H9 (cell line): Measurements from ENCODE around the gene MAPKAPK3. TPM values are rescaled to one million over a fixed set of nuclear protein-coding genes. Genes with fewer than 3 reads are reported as not detected.

ENCODE experiments used
- DNase-seq: peaks from one replicate; pipeline ENCODE4 v3.0.0-alpha.2; 2017
- H2AFZ ChIP-seq: one replicate; pipeline ENCODE4 v1.6.1; 2013; ENCODE audit warnings: mild to moderate bottlenecking, low read length, control low read depth, moderate library complexity
- H2AK5ac ChIP-seq: 2 replicates; pipeline ENCODE4 v1.6.1; 2013; ENCODE audit warnings: low read length, control low read depth, mixed read lengths; ENCODE audit not compliant: insufficient read length
- H2BK120ac ChIP-seq: one replicate; pipeline ENCODE4 v1.6.1; 2013; ENCODE audit warnings: low read depth, mild to moderate bottlenecking, low read length, control low read depth, inconsistent platforms; ENCODE audit not compliant: poor library complexity, severe bottlenecking
- H2BK12ac ChIP-seq: 2 replicates; pipeline ENCODE4 v1.6.1; 2013; ENCODE audit warnings: low read length, control low read depth, mixed read lengths, low read depth; ENCODE audit not compliant: insufficient read length
- H2BK15ac ChIP-seq: 2 replicates; pipeline ENCODE4 v1.6.1; 2013; ENCODE audit warnings: low read depth, low read length, control low read depth
- H2BK20ac ChIP-seq: one replicate; pipeline ENCODE4 v1.6.1; 2013; ENCODE audit warnings: low read depth, mild to moderate bottlenecking, low read length, control low read depth, inconsistent platforms; ENCODE audit not compliant: poor library complexity, severe bottlenecking
- H2BK5ac ChIP-seq: 2 replicates; pipeline ENCODE4 v1.6.1; 2013; ENCODE audit warnings: low read length, control low read depth, mixed read lengths; ENCODE audit not compliant: insufficient read length
- H3K14ac ChIP-seq: 2 replicates; pipeline ENCODE4 v1.6.1; 2013; ENCODE audit warnings: low read length, control low read depth; ENCODE audit not compliant: insufficient read depth
- H3K18ac ChIP-seq: 2 replicates; pipeline ENCODE4 v1.6.1; 2013; ENCODE audit warnings: low read depth, mild to moderate bottlenecking, mixed read lengths, low read length, control low read depth; ENCODE audit not compliant: insufficient read length
- H3K23ac ChIP-seq: 2 replicates; pipeline ENCODE4 v1.6.1; 2013; ENCODE audit warnings: low read length, control low read depth, mixed read lengths, low read depth; ENCODE audit not compliant: insufficient read length
- H3K23me2 ChIP-seq: 2 replicates; pipeline ENCODE4 v1.6.1; 2013; ENCODE audit warnings: low read depth, mild to moderate bottlenecking, mixed read lengths, low read length, control low read depth; ENCODE audit not compliant: insufficient read length, poor library complexity, severe bottlenecking
- H3K27ac ChIP-seq: 2 replicates; pipeline ENCODE4 v1.5.1; 2013; ENCODE audit warnings: low read length, control low read depth, mixed read lengths, low read depth; ENCODE audit not compliant: insufficient read length
- H3K27me3 ChIP-seq: 2 replicates; pipeline ENCODE4 v1.6.1; 2013; ENCODE audit warnings: low read length, control low read depth, inconsistent platforms; ENCODE audit not compliant: insufficient read depth
- H3K4ac ChIP-seq: 2 replicates; pipeline ENCODE4 v1.6.1; 2013; ENCODE audit warnings: low read depth, mild to moderate bottlenecking, control low read depth, inconsistent platforms, low read length, moderate library complexity
- H3K4me1 ChIP-seq: 2 replicates; pipeline ENCODE4 v1.6.1; 2013; ENCODE audit warnings: low read length, control low read depth, inconsistent platforms; ENCODE audit not compliant: insufficient read depth
- H3K4me2 ChIP-seq: 2 replicates; pipeline ENCODE4 v1.6.1; 2013; ENCODE audit warnings: low read length, control low read depth, mixed read lengths; ENCODE audit not compliant: insufficient read length, insufficient read depth
- H3K56ac ChIP-seq: 2 replicates; pipeline ENCODE4 v1.6.1; 2013; ENCODE audit warnings: low read depth, mild to moderate bottlenecking, mixed read lengths, low read length, control low read depth; ENCODE audit not compliant: insufficient read length
- H3K79me1 ChIP-seq: 2 replicates; pipeline ENCODE4 v1.6.1; 2013; ENCODE audit warnings: low read depth, mild to moderate bottlenecking, moderate library complexity, low read length, control low read depth, inconsistent platforms; ENCODE audit not compliant: insufficient read depth, poor library complexity, severe bottlenecking
- H3K79me2 ChIP-seq: 2 replicates; pipeline ENCODE4 v1.6.1; 2013; ENCODE audit warnings: low read length, control low read depth, inconsistent platforms; ENCODE audit not compliant: insufficient read depth
- H3K9ac ChIP-seq: 2 replicates; pipeline ENCODE4 v1.6.1; 2013; ENCODE audit warnings: low read length, control low read depth, mixed read lengths; ENCODE audit not compliant: insufficient read length; ENCODE audit errors: extremely low read depth
- H3K9me3 ChIP-seq: one replicate; pipeline ENCODE4 v1.6.1; 2013; ENCODE audit warnings: low read depth, low read length, inconsistent platforms; ENCODE audit not compliant: control insufficient read depth
- H3T11ph ChIP-seq: one replicate; pipeline ENCODE4 v1.6.1; 2013; ENCODE audit warnings: mild to moderate bottlenecking, low read length, control low read depth, inconsistent platforms
- H4K20me1 ChIP-seq: one replicate; pipeline ENCODE4 v1.6.1; 2013; ENCODE audit not compliant: control insufficient read depth, insufficient read length, insufficient read depth
- H4K5ac ChIP-seq: 2 replicates; pipeline ENCODE4 v1.6.1; 2013; ENCODE audit warnings: low read depth, mild to moderate bottlenecking, mixed read lengths, low read length, control low read depth; ENCODE audit not compliant: insufficient read length
- H4K8ac ChIP-seq: replicated peaks from 2 replicates; pipeline ENCODE4 v1.6.1; 2013; ENCODE audit warnings: low read length, control low read depth, mixed read lengths, low read depth; ENCODE audit not compliant: insufficient read length
- H4K91ac ChIP-seq: 2 replicates; pipeline ENCODE4 v1.6.1; 2013; ENCODE audit warnings: low read depth, mild to moderate bottlenecking, moderate library complexity, mixed read lengths, low read length, control low read depth; ENCODE audit not compliant: insufficient read length
- H3K27ac Mint-ChIP-seq, 3 experiments: 2 replicates in 2 of 3; 3 replicates in 1 of 3; pipeline ENCODE4 v1.8.0; 2020 to 2021; ENCODE audit warnings: mixed read lengths in 3 of 3, mild to moderate bottlenecking in 1 of 3, moderate library complexity in 1 of 3
- H3K27me3 Mint-ChIP-seq: 2 replicates; pipeline ENCODE4 v1.8.0; 2021; ENCODE audit warnings: low read depth, mild to moderate bottlenecking, moderate library complexity, mixed read lengths
- H3K36me3 Mint-ChIP-seq, 3 experiments: 2 replicates in 2 of 3; 3 replicates in 1 of 3; pipeline ENCODE4 v1.8.0; 2020 to 2021; ENCODE audit warnings: low read depth in 3 of 3, mixed read lengths in 3 of 3; ENCODE audit not compliant: insufficient read depth in 1 of 3
- H3K4me1 Mint-ChIP-seq, 2 experiments: 2 replicates each; pipeline ENCODE4 v1.8.0; 2020; ENCODE audit warnings: mixed read lengths in 2 of 2
- H3K4me3 Mint-ChIP-seq, 2 experiments: 2 replicates in 1 of 2; 3 replicates in 1 of 2; pipeline ENCODE4 v1.8.0; 2020 to 2021; ENCODE audit warnings: mild to moderate bottlenecking in 2 of 2, mixed read lengths in 2 of 2, moderate library complexity in 1 of 2
- H3K9me3 Mint-ChIP-seq, 2 experiments: 2 replicates in 1 of 2; 3 replicates in 1 of 2; pipeline ENCODE4 v1.8.0; 2020; ENCODE audit warnings: mild to moderate bottlenecking in 2 of 2, mixed read lengths in 2 of 2, moderate library complexity in 1 of 2
- WGBS: extraction: QIAGEN DNeasy Blood & Tissue Kit; methylation state at CpG from one replicate; pipeline ENCODE4 v1.1.7; 2013; ENCODE audit warnings: missing lambda C conversion rate, low lambda C conversion rate, mixed read lengths; ENCODE audit not compliant: insufficient read length; ENCODE audit errors: extremely low coverage; 5-methylcytosine and 5-hydroxymethylcytosine counted together
- total RNA-seq: library from RNA; stranded (reverse); gene quantifications from 2 replicates; pipeline ENCODE4 v1.2.1, GENCODE V29; 2021
- TF ChIP-seq, protein P1 (sequence below): fragments of 200-600 bp; sonication (generic); conservative IDR thresholded peaks from 3 replicates; pipeline ENCODE4 v1.8.0; 2021; ENCODE audit warnings: antibody characterized with exemption, mild to moderate bottlenecking

Gene MAPKAPK3
- total RNA-seq, 1 experiment from 2014 or later = 57.9 TPM

DNA sequence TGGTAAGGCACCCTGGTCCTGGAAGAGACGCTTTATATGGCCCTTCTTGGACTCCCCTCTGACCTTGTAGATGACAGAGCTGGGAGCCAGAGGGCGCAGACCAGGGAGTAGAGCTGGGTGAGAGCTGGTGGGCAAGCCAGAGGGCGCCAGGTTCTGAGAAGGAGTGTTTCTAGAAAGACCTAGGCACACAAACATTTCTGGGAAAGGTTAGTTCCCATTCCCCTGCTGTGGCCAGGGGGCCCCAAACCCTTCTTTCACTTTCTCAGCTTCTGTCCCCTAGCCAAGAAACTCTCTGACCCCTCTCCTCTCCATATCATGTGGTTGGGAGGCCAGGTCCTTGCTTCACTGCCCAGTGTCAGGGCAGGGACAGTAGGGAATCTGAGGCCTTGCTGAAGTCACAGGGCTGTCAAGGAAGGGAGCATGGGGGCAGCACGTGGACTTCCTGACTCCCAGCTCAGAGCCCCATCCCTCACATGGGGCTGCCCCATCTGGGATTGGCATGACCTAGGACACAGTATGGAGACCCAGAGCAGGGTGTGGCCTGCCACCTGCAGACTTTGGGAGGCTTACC lies 44.1 kb upstream of the MAPKAPK3 start:
- Histone ChIP-seq H3K4me1 (no peaks in the 10 kb centered on the region), H2AK5ac (no peak overlapping the region), H3K23ac (no peak overlapping the region), H2BK20ac (no peak overlapping the region), H4K20me1 (no peaks in the 10 kb centered on the region), H4K8ac (no peak overlapping the region), H3K23me2 (peaks cover 2% of the 10 kb centered on the region), H3K9ac (no peak overlapping the region), H3K18ac (no peak overlapping the region), H3K79me2 (no peaks in the 10 kb centered on the region), H2BK15ac (no peak overlapping the region), H3K4me2 (no peak overlapping the region), H3K56ac (no peak overlapping the region), H4K91ac (no peak overlapping the region), H2BK120ac (no peak overlapping the region), H2AFZ (no peak overlapping the region), H2BK5ac (no peak overlapping the region), H3K9me3 (no peaks in the 10 kb centered on the region), H3K79me1 (no peaks in the 10 kb centered on the region), H3K14ac (no peak overlapping the region), H3T11ph (no peak overlapping the region), H3K27ac (no peak overlapping the region), H3K27me3 (no peaks in the 10 kb centered on the region), H4K5ac (no peak overlapping the region), H3K4ac (no peak overlapping the region), H2BK12ac (no peak overlapping the region)
- H3K4me3 Mint-ChIP-seq = no peak overlapping the region; a peak in 1 of 5 replicates
- WGBS = no CpG with 5 or more reads among the region's 4 CpGs
- TF ChIP-seq, protein P1, sequence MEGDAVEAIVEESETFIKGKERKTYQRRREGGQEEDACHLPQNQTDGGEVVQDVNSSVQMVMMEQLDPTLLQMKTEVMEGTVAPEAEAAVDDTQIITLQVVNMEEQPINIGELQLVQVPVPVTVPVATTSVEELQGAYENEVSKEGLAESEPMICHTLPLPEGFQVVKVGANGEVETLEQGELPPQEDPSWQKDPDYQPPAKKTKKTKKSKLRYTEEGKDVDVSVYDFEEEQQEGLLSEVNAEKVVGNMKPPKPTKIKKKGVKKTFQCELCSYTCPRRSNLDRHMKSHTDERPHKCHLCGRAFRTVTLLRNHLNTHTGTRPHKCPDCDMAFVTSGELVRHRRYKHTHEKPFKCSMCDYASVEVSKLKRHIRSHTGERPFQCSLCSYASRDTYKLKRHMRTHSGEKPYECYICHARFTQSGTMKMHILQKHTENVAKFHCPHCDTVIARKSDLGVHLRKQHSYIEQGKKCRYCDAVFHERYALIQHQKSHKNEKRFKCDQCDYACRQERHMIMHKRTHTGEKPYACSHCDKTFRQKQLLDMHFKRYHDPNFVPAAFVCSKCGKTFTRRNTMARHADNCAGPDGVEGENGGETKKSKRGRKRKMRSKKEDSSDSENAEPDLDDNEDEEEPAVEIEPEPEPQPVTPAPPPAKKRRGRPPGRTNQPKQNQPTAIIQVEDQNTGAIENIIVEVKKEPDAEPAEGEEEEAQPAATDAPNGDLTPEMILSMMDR = no peak
- no peaks in the 10 kb centered on the region for H3K27me3 Mint-ChIP-seq
- DNase-seq = no peak
- peaks cover 0 to 4% (median 1%) of the 10 kb centered on the region in 3 experiments; a peak in 2 of 7 replicates for H3K36me3 Mint-ChIP-seq
- H3K27ac Mint-ChIP-seq = no peak overlapping the region
- H3K4me1 Mint-ChIP-seq = peaks cover 0 to 9% of the 10 kb centered on the region in 2 experiments
- no peaks in the 10 kb centered on the region for H3K9me3 Mint-ChIP-seq
